ENCODE measurements around the gene WASL. TPM values are rescaled to one million over a fixed set of nuclear protein-coding genes. Genes with fewer than 3 reads are reported as not detected.

Gene WASL
- polyA plus RNA-seq, 3 donors, result 71.2 to 85.8 (median 76.4) TPM

DNA sequence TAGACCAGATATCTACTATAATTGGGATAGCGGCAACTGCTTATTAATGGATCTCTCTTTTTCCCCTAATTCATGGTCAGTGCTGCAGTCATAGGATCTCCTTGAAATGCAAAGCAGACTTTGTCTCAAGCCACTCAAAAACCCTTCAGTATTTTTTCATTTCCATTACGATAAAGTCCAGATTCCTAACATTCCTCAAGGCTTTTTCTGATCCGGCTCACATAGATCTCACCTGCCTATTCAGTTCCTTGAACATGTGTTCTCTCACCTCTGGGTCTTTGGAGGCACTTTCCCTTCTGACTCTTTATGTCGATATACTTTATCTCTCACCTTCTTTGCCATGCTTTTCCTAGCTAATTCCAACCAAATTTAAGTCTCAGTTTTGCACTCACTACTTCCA is 25.7 kb upstream of the WASL start:
- DNase-seq (ENCODE audit: extremely low read depth in 1 of 11, low read depth in 9 of 11, low spot score in 4 of 11), result no peak

DNA sequence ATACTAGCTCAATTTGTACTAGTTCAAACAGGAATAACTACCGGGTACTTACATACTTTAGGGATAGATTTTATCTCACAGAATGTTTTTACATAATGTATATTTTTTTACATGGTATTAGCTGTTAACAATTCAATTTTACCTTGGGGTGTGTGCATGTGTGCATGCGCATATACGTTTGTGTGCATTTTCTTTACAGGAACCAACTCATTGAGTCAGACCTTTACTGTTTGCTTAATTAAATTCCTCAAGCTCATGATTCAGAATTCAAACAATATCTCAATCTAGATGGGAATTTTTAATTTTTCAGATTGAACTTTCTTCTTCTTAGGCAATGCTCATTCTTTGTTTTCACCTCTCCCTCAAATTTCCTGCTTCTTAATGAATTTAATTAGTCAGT is 24.7 kb upstream of the WASL start:
- DNase-seq (ENCODE audit: extremely low read depth in 1 of 11, low read depth in 9 of 11, low spot score in 4 of 11), result no peak

DNA sequence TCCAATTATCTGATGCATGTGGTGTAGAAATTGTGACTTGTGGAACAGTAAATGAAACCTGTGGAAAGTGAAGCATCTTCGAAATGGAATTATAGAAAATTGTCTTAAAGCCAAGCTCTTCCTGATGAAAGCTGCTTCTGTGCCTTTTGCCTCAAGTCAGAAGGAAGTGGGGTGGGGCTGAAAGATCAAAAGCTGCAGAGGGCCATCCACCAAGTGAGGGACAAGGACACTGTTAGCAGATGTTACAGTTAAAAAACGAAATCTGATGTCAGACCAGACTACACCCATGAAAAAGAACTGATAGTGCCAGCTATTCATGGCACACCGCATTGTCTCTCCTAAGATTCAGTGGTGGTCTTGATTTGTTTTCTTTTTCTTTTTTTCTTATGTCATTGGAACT is 23.8 kb upstream of the WASL start:
- no peak for DNase-seq (ENCODE audit: extremely low read depth in 1 of 11, low read depth in 9 of 11, low spot score in 4 of 11)

DNA sequence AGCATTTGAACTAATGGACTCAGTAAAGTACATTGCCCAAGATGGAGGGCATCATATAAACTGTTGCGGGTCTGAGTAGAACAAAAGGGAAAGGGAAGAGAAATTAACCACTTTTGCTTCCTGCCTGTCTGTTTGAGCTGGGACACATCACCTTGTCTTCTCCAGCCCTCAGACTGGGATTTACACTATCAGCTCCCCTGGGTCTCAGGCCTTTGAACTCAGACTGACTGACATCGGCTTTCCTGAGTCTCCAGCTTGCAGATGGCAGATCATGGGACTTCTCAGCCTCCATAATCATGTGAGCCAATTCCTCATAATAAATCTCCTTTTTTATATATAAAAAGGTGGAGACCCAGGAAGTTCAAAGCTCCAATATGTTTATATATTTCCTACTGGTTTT is 23.0 kb upstream of the WASL start:
- no peak for DNase-seq (ENCODE audit: extremely low read depth in 1 of 11, low read depth in 9 of 11, low spot score in 4 of 11)

DNA sequence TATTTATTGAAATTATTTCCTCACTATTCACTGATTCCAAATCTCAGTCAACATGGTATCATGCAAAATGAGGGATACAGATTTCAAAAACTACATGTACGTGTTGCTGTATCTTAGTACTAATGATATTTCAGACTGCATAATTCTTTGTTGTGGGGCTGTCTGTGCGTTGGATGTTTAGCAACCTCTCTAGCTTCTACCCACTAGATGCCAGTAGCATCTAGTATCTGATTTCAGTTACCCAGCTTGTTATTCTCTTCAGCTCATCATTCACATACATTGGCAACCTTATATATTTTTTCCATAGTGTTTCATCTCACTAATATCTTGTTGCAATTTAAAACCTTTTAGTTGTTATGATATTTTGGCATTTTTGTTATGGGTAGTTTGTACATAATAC is 22.5 kb upstream of the WASL start:
- no peak for DNase-seq (ENCODE audit: extremely low read depth in 1 of 11, low read depth in 9 of 11, low spot score in 4 of 11)

DNA sequence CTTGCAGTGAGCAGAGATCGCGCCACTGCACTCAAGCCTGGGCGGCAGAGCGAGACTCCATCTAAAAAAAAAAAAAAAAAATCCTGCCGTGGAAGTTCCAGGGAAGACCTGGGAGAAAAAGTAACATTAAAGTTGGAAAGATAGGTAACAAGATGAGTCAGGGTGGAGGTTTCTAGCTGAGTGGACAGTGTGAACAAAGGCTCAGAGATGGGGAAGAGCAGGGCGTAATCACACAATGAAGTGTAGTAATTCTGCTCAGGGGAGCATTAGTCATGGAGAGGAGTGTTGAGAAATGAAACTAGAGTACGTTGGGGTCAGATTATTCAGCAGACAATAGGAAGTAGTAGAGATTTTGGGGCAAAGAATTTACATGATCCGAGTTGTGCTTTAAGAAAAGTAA is 21.6 kb upstream of the WASL start:
- no peak for DNase-seq (ENCODE audit: extremely low read depth in 1 of 11, low read depth in 9 of 11, low spot score in 4 of 11)

DNA sequence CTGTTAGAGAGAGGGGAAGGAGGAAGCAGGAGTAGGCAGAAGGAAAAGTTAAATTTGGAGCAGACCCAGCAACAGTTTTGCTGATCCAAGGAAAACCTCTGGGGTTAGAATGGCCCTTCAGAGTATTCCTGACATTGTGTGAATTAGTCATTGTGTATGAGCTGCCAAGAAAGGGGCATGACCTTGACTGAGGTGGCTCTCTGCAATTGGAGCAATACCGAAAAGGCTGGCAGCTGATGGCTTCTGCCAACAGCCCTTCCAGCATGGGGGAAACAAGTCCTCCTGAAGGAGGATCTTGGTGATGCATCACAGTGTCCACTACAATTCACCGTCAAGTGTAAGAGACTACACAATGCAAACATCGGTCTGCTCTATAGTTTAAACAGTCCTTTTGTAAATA is 20.6 kb upstream of the WASL start:
- no peak for DNase-seq (ENCODE audit: extremely low read depth in 1 of 11, low read depth in 9 of 11, low spot score in 4 of 11)

DNA sequence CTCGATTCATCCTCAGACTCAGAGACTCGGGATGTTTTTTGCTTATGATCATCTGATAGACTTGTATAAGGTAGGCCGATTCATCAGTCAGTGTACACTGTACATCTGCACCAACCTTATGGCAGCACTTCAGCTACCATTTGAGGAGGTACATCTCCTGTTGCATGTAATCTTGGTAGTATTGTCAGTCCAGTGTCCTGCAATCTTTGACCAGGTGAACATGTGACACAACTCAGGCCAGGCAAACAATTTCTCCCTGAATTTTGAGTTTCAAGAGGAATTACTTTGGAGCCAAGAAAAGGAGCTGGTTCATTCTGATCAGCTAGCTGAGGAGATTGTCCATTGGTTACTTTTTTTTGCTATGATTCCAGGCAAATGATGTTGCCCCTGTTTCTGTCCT is 19.7 kb upstream of the WASL start:
- no peak for DNase-seq (ENCODE audit: extremely low read depth in 1 of 11, low read depth in 9 of 11, low spot score in 4 of 11)

DNA sequence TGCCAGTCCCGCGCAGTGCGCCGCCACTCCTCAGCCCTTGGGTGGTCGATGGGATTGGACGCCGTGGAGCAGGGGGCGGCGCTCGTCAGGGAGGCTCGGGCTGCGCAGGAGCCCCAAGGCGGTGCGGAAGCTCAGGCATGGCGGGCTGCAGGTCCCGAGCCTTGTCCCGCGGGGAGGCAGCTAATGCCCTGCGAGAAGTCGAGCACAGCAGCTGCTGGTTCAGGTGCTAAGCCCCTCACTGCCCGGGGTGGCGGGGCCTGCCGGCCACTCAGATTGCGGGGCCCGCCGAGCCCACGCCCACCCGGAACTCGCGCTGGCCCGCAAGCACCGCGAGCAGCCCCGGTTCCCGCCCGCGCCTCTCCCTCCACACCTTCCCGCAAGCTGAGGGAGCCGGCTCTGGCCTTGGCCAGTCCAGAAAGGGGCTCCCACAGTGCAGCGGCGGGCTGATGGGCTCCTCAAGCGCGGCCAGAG is 14.4 kb upstream of the WASL start:
- DNase-seq (ENCODE audit: extremely low read depth in 1 of 11, low read depth in 9 of 11, low spot score in 4 of 11), result no peak

DNA sequence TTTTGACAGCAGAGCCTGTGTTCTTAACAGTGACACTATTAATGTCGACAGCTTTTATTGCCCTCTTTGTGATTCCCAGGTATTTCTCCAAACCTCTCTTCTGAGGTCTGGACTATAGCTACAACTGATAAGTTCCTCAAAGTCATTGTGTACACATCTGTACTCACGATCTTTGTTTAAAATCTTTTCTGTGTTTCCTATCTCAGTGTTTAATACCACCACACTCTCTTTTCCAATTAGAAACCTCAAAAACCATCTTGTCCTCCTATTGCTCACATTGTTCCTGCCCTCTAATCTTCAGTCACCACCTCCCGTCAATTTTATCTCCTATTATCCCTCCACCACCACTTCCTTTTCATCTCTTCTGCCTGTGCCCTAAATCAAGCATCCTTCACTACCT is 12.9 kb upstream of the WASL start:
- DNase-seq (ENCODE audit: extremely low read depth in 1 of 11, low read depth in 9 of 11, low spot score in 4 of 11), result no peak

DNA sequence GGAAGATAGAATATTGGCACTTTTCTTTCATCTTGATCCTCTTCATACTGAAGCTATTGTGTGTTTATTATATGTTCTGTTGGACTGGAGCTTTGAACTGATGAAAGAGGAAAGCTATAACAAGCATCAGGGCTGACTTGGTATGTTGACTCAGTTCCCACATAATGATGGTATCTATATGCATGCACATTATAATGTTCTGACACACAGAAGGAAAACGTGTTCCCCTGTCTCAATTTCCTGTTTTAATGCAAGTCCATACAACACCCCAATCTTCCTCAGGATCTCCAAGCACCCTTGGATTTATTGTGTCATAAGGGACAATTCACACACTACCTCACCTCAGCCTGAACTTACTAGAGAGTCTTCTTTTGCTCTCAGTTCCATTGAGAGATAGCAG is 8.3 kb upstream of the WASL start:
- DNase-seq (ENCODE audit: extremely low read depth in 1 of 11, low read depth in 9 of 11, low spot score in 4 of 11), result no peak

DNA sequence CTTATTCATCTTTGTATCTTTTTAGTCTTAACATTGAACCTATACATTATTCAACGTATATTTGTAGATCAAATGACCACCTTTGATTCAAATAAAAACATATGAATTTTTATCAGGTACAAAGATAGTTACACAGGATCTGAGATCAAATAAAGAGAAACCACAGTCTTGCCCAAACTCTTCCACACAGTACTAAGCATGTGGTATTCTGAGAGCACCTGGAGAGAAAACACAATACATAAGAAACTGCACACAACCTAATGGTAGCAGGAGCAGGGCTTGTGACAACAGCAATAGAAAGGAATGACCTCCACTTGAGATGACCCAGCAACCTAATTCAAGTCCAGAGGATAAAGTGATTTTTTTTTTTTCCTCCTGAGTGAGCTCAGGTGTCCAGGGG is 6.5 kb upstream of the WASL start:
- no peak for DNase-seq (ENCODE audit: extremely low read depth in 1 of 11, low read depth in 9 of 11, low spot score in 4 of 11)

DNA sequence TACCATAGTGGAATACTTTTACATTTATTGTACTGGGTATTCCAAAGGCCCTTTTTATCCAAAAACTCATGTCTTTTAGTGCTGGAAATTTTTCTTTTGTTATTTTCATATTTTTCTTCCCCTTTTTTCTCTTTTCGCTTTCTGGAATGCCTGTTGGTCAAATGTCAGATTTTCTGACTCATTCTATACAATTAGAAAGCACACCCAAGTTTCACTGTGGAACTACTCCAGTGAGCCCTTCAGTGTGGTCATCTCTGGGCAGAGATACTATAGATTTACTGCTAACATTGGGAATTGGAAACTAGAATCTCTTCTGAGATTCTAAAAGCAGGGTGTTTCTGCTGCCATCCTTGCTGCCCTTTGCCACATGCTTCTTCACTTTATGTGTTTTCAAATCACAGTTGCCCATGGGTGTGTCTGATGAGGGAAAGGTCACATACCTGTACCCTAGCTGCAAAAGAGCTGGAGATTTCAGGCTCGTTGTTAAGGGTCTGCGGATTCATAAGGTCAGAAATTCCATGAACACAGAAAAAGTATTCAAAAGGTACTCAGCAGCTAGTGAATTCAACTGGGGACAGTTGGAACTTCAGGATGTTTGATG is 5.6 kb upstream of the WASL start:
- DNase-seq (ENCODE audit: extremely low read depth in 1 of 11, low read depth in 9 of 11, low spot score in 4 of 11), result no peak

DNA sequence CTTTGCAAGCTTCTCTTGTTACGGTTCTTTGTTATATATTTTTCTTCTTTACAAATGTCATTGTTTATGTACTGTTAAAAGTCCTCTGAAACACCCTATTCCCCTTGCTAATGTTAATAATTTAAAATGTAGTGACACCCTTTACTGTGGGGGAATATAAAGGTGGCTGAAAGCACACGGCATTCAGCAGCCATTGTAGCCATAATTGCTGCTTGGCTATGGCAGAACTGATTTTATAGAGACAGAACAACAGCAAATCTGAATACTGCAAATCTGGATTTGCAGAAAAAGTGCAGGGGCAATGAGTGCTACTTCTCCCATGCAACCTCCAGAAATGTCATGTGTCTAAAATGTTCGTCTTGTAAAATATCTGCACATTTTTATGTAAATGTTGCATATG is 3.7 kb upstream of the WASL start:
- DNase-seq (ENCODE audit: extremely low read depth in 1 of 11, low read depth in 9 of 11, low spot score in 4 of 11), result no peak

DNA sequence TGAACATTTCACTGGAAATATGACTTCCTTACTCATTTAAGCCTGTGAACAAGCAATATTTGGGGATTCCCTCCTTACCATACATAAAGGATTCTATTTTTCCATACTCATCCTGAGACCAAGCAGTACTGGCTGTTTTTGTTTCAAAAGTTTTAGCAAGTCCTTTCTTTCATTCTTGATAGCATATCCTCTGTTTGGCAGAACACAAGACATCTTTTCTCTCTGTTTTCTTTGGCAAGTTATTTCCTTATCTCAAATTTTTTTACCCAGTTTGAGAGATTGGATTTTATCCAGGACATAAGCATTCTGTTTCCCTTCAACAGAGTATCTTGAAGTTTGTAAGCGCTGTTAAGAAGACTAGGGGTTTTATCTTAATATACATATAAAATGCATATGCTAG is 3.0 kb upstream of the WASL start:
- peak in 4 of 11 donors; percentile 17 to 33 (median 22) for DNase-seq (ENCODE audit: extremely low read depth in 1 of 11, low read depth in 9 of 11, low spot score in 4 of 11)

DNA sequence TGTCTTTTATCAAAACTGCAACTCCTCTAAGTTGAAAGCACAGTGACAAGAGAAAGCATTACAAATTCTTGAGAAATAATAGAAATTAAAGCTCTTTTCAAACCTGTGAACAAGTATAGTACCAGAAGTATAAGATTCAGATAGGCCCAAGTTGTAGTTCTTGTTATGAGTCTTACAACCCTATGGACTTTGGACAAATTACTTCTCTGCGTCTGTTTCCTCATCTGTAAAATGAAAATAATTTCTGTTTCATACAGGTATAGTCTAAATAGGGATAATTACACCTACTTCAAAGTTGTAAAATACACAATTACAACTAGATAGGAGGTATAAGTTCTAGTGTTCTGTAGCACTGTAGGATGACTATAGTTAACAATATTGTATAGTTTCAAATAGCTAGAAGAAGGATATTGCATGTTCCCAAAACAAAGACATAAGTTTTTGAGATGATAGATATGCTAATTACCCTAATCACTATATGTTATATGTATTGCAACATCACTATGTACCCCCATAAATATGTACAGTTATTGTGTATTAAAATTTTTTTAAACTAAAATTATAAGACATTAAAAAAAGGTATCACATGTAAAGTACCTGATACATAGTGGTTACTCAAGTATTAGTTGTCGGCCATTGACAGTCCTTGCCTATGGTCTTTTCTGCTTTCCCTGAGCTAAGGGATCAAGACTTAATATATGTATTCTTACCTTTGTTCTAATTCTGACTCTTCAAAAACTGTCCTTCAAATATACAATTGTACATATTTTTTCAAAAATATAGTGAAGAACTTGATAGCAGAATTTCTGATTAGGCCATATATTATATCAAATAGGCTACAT is 1.8 kb upstream of the WASL start:
- DNase-seq (ENCODE audit: extremely low read depth in 1 of 11, low read depth in 9 of 11, low spot score in 4 of 11), result no peak

DNA sequence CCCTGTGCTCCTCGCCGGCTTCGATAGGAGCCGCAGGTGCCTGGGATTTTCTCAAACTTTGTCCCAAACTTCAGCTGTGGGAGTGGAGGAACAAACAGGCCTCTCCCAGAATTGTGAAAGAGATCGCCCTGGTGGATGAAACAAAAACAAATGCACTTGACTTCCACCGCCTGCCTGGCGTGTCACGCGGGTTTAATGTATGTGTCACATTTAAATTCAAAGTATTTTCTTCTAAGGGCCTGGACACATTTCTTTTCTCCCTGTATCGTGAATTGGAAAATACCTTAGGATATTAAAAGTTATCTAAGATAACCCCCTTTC is 694 bp upstream of the WASL start:
- DNase-seq (ENCODE audit: extremely low read depth in 1 of 11, low read depth in 9 of 11, low spot score in 4 of 11), result no peak

DNA sequence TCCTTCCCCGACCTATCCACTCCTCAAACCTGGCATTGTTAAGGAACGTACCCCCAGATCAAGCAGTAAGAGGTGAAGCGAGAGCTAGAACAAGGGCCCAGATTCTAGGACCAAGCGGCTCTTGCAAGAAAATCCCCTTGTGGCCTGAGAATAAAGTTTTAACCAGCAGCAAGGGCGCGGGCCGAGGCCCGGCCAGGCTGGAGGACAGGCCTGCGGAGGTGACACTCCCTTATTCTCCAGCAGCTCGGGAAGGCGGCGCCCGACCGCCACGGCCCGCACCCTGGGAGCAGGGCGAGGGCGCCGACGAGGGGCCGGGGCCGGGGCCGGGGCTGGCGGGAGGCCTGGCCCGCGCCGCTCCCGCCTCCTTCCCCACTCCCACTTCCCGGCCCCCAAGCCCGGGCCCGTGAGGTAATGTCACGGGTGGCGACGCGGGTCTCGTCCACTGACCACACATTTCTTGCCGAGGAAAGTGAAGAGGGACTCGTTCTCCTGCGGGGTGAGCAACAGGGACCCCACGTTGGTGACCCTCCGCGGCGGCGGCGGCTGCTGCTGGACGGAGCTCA is 551 bp downstream of the WASL start:
- DNase-seq (ENCODE audit: extremely low read depth in 1 of 11, low read depth in 9 of 11, low spot score in 4 of 11), result peak in 4 of 11 donors; percentile 17 to 34 (median 28)

DNA sequence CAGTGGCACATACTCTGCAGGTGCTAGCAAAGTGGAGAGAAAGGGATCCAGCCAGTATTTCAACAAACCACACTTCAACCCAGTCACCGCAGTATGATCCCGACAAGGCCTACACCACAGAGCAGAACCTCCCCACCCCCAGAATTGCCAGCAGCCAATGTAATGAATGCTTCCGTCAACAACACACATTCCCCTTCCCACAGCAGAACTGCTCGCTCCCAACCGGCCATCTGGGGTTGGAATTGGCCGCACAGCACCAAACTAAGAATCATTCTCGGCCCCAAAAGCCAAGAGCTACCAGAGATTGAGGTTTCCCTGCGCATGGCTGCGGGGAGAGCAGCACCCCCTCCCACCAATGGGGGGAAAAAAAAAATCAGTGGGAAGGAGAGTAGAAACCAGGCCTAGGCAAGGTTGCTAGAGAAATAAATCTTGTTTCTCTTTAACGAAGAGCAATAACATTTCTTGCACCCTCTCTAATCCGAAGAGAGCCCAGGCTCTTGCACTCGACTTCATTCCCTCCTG is 1.1 kb downstream of the WASL start:
- DNase-seq (ENCODE audit: extremely low read depth in 1 of 11, low read depth in 9 of 11, low spot score in 4 of 11), result peak; percentile 53 to 86 (median 67)

DNA sequence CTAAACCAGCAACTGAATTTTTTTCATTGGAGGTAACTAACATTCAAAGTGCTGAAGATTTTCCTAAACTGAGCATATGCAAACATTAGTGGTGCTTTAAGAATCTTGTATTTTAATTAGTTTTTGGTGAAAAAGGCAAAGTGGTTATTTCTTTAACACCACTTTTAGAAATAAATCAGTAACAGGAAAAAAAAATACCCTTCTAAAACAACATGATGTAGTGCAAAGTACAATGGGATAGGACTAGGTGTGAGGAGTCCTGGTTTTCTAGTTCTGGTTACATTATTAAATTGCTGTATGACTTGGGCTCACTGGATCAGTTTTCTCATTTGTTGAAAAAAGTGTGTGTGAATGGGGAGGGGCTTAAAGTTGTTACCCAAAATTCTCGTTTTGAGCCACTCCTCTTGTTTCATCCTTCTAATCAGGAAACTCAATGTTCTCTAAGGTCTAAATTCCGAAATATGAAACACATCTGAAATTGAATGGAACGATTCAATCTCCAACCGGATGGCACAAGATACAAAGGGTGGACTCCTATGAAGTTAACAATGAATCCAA is 1.8 kb downstream of the WASL start:
- no peak for DNase-seq (ENCODE audit: extremely low read depth in 1 of 11, low read depth in 9 of 11, low spot score in 4 of 11)
